ENCODE data around the gene WSB1. TPM values are rescaled to one million over a fixed set of nuclear protein-coding genes. Genes with fewer than 3 reads are reported as not detected.

Gene WSB1
- total and polyA plus RNA-seq, 10 donors: 54.7 to 641 (median 408) TPM

GRCh38 chr17:27353033-27353460, 59.1 kb downstream of the WSB1 start:
- Histone ChIP-seq H3K9me3 (no peaks in the 10 kb centered on the region), H3K36me3 (no peaks in the 10 kb centered on the region), H3K4me3 (peak overlapping the region; percentile 20 to 72 (median 49)), H3K4me1 (peaks cover 21 to 54% (median 32%) of the 10 kb centered on the region in 6 donors), H3K27ac (peak overlapping the region; percentile 82 to 92 (median 90)), H3K27me3 (replicated peaks in 1 of 7) (no peaks in the 10 kb centered on the region)
- no peak for DNase-seq
- TF ChIP-seq POLR2A (IDR thresholded peaks at IDR 0.05) (no peak), POLR2AphosphoS5 (IDR thresholded peaks at IDR 0.05) (no peak), CTCF (IDR thresholded peaks at IDR 0.05 in 8 of 11, conservative IDR thresholded peaks at IDR 0.05 in 3 of 11) (no peak)
- intact Hi-C loops (cut with DNase I; ENCODE audit: low total_unique reads): loop anchor here (5.0 to 10.0 kb wide), 2 partner anchors 102 to 249 kb away; partner anchors contain the start of gene KSR1
- WGBS, 5 donors: 55 to 58% (median 56%) methylated on average over 11 of the region's 11 CpGs

GRCh38 chr17:27353461-27354050, 59.6 kb downstream of the WSB1 start:
- peak overlapping the region; percentile 82 to 92 (median 90) for H3K27ac ChIP-seq
- peak; percentile 97 for DNase-seq
- peak; percentile 45 to 99 (median 98) for TF ChIP-seq CTCF (IDR thresholded peaks at IDR 0.05 in 8 of 11, conservative IDR thresholded peaks at IDR 0.05 in 3 of 11)
- TF ChIP-seq POLR2AphosphoS5 (IDR thresholded peaks at IDR 0.05): peak; percentile 97
- TF ChIP-seq POLR2A (IDR thresholded peaks at IDR 0.05): peak in 2 of 3 donors; percentile 31 to 61
- H3K4me3 ChIP-seq: peak overlapping the region; percentile 20 to 72 (median 49)
- no peaks in the 10 kb centered on the region for H3K27me3 ChIP-seq (replicated peaks in 1 of 7)
- WGBS, 5 donors: 0 to 1% (median 0%) methylated on average over 30 to 57 of the region's 57 CpGs
- peaks cover 16 to 49% (median 27%) of the 10 kb centered on the region in 6 donors for H3K4me1 ChIP-seq
- intact Hi-C loops (cut with DNase I; ENCODE audit: low total_unique reads): loop anchor here (5.0 to 10.0 kb wide), 2 partner anchors 101 to 249 kb away; partner anchors contain the start of gene KSR1
- no peaks in the 10 kb centered on the region for H3K36me3 ChIP-seq
- no peaks in the 10 kb centered on the region for H3K9me3 ChIP-seq

GRCh38 chr17:27354051-27354490, 60.2 kb downstream of the WSB1 start:
- Histone ChIP-seq H3K4me3 (peak overlapping the region; percentile 20 to 72 (median 49)), H3K4me1 (peaks cover 14 to 43% (median 24%) of the 10 kb centered on the region in 6 donors), H3K27me3 (replicated peaks in 1 of 7) (no peaks in the 10 kb centered on the region), H3K9me3 (no peaks in the 10 kb centered on the region), H3K27ac (peak overlapping the region; percentile 17 to 92 (median 90)), H3K36me3 (no peaks in the 10 kb centered on the region)
- intact Hi-C loops (cut with DNase I; ENCODE audit: low total_unique reads): loop anchor here (5.0 to 10.0 kb wide), 2 partner anchors 101 to 248 kb away; partner anchors contain the start of gene KSR1
- WGBS, 5 donors: 15 to 22% (median 17%) methylated on average over 12 to 19 of the region's 19 CpGs
- DNase-seq: peak; percentile 85
- peak in 5 of 11 experiments; percentile 3 to 60 (median 38) for TF ChIP-seq CTCF (IDR thresholded peaks at IDR 0.05 in 8 of 11, conservative IDR thresholded peaks at IDR 0.05 in 3 of 11)
- TF ChIP-seq POLR2AphosphoS5 (IDR thresholded peaks at IDR 0.05): no peak

- peak overlapping the region in 4 of 8 donors; percentile 89 to 92 (median 91) for H3K27ac ChIP-seq
- no peak for DNase-seq
- H3K9me3 ChIP-seq: no peaks in the 10 kb centered on the region
- H3K4me3 ChIP-seq: peak overlapping the region in 4 of 8 donors; percentile 49 to 72 (median 52)
- H3K27me3 ChIP-seq (replicated peaks in 1 of 7): no peaks in the 10 kb centered on the region
- WGBS, 5 donors: 61 to 93% (median 68%) methylated on average over 5 to 8 of the region's 8 CpGs
- intact Hi-C loops (cut with DNase I; ENCODE audit: low total_unique reads): loop anchor here (5.0 to 10.0 kb wide), 2 partner anchors 100 to 248 kb away; partner anchors contain the start of gene KSR1
- TF ChIP-seq CTCF (IDR thresholded peaks at IDR 0.05 in 8 of 11, conservative IDR thresholded peaks at IDR 0.05 in 3 of 11) (no peak), POLR2AphosphoS5 (IDR thresholded peaks at IDR 0.05) (no peak), POLR2A (IDR thresholded peaks at IDR 0.05) (no peak)
- no peaks in the 10 kb centered on the region for H3K36me3 ChIP-seq
- peaks cover 14 to 38% (median 22%) of the 10 kb centered on the region in 6 donors for H3K4me1 ChIP-seq
Observed at GRCh38 chr17:27354491-27355081, 60.7 kb downstream of the WSB1 start.

All from spleen (tissue), 11 donors.